Measurements from ENCODE around the gene ADAMTS17. TPM values are rescaled to one million over a fixed set of nuclear protein-coding genes. Genes with fewer than 3 reads are reported as not detected.

ADAMTS17 gene
- total and polyA plus RNA-seq, 9 of the 15 experiments (the other 6 are each of a cell fraction or from before 2014, with no cell fraction given) = 0.01 to 0.14 (median 0.07) TPM; not detected in 6

GRCh38 chr15:100199711-100200286 lies 142.0 kb downstream of the ADAMTS17 start (continued):
- TF ChIP-seq BCLAF1 (IDR thresholded peaks at IDR 0.05; ENCODE audit: borderline replicate concordance in 1 of 2, control insufficient read depth in 1 of 2, low read depth in 2 of 2, low read length in 1 of 2) = no peak

GRCh38 chr15:100198442-100198841 lies 143.3 kb downstream of the ADAMTS17 start:
- POLR2A ChIA-PET = interaction anchor here (0.6 kb wide), 1 partner anchor 273 kb away, joined by 3 read pairs; no protein-coding TSS in a partner anchor
- 0% methylated on average over 5 of the region's 5 CpGs for WGBS (ENCODE audit: insufficient coverage, low coverage, missing lambda C conversion rate)
- DNase-seq (ENCODE audit: extremely low read depth in 1 of 4, low spot score in 3 of 4) = no peak
- no peaks in the 10 kb centered on the region for H3K79me2 ChIP-seq (ENCODE audit: control insufficient read depth, insufficient read depth, low read length)
- in situ Hi-C loops (cut with MboI) = no loop called here
- intact Hi-C loops (cut with micrococcal nuclease) = no loop called here
- no peaks in the 10 kb centered on the region for H3K36me3 ChIP-seq (ENCODE audit: control insufficient read depth, insufficient read depth, low read length)
- H4K20me1 ChIP-seq (replicated peaks; ENCODE audit: control insufficient read depth, insufficient read depth, low read length) = no peaks in the 10 kb centered on the region; the same call in 1 of the 2 replicates
- H3K9me3 ChIP-seq (replicated peaks; ENCODE audit: control insufficient read depth, insufficient read depth, low read depth, low read length) = no peaks in the 10 kb centered on the region
- H3K27me3 ChIP-seq (ENCODE audit: control insufficient read depth in 2 of 2, insufficient read depth in 2 of 2, low read length in 2 of 2) = peaks cover 14 to 49% of the 10 kb centered on the region in 2 experiments; a peak in 3 of 5 replicates
- H3K9ac ChIP-seq (ENCODE audit: insufficient read depth in 1 of 2, low read depth in 2 of 2, low read length in 2 of 2) = no peak overlapping the region
- no peak for FAIRE-seq
- CTCF ChIA-PET (ENCODE audit: low intra/inter-chr PET ratio) = no interaction called here
- ATAC-seq = no peak
- H2AFZ ChIP-seq (ENCODE audit: low read depth, low read length) = no peak overlapping the region
- no TSS peak for BruUV-seq (replicated peaks)
- H3K4me1 ChIP-seq (replicated peaks in 1 of 2; ENCODE audit: control insufficient read depth in 2 of 2, insufficient read depth in 2 of 2, low read length in 2 of 2) = no peaks in the 10 kb centered on the region
- no peak overlapping the region for H3K4me3 ChIP-seq
- H3K27ac ChIP-seq (ENCODE audit: extremely low read depth, low read depth, low read length) = no peak overlapping the region
- no peak overlapping the region for H3K4me2 ChIP-seq (ENCODE audit: insufficient read depth, low read length)
- H3K9me1 ChIP-seq (ENCODE audit: control insufficient read depth, insufficient read depth, low read length) = no peaks in the 10 kb centered on the region
- no peak for TF ChIP-seq RCOR1 (IDR thresholded peaks at IDR 0.05; ENCODE audit: borderline replicate concordance in 1 of 2, low read depth in 2 of 2, low read length in 2 of 2)
- no peak for TF ChIP-seq FIP1L1 (IDR thresholded peaks at IDR 0.05; ENCODE audit: low read depth, low read length, poor library complexity, severe bottlenecking)
- no peak for TF ChIP-seq CHD1 (IDR thresholded peaks at IDR 0.05; ENCODE audit: low read length)
- no peak for TF ChIP-seq KLF10 (CRISPR knock-in tag; IDR thresholded peaks at IDR 0.05)
- TF ChIP-seq CBX2 (IDR thresholded peaks at IDR 0.05; ENCODE audit: insufficient read depth, low read length, poor library complexity, severe bottlenecking) = no peak
- TF ChIP-seq NFE2L1 (tag; IDR thresholded peaks at IDR 0.05; ENCODE audit: borderline replicate concordance, low read depth) = no peak
- TF ChIP-seq U2AF2 (optimal IDR thresholded peaks at IDR 0.05; ENCODE audit: low read depth, low read length) = no peak
- no peak for TF ChIP-seq ARHGAP35 (IDR thresholded peaks at IDR 0.05; ENCODE audit: partially characterized antibody)
- no peak for TF ChIP-seq CGGBP1 (CRISPR knock-in tag; IDR thresholded peaks at IDR 0.05)
- no peak for TF ChIP-seq TEAD4 (IDR thresholded peaks at IDR 0.05; ENCODE audit: low read length)
- TF ChIP-seq TEAD4 (CRISPR knock-in tag; IDR thresholded peaks at IDR 0.05; ENCODE audit: borderline replicate concordance) = no peak
